Activated CD4-positive, CD25-positive, alpha-beta regulatory T cell treated with anti-CD3 and anti-CD28 coated beads, Interleukin-2, amount 50 U/mL, for 24 hours (primary cell): ENCODE measurements around the gene RHPN2.
A peak's percentile ranks its signal among the peaks of the same experiment; 100 is the strongest.
"Not testable (repeated sequence)": the region's sequence is repeated elsewhere in the genome, so short reads cannot be mapped to it uniquely, and the experiment has no call there.

Source experiments
- ATAC-seq, 2 donors: fragments of 150-1000 bp; cut with Tn5 transposase; one replicate each; pipeline ENCODE4 v1.10.0; 2021; ENCODE audit warnings: mild to moderate bottlenecking in 1 of 2, moderate library complexity in 1 of 2

RHPN2 gene

DNA sequence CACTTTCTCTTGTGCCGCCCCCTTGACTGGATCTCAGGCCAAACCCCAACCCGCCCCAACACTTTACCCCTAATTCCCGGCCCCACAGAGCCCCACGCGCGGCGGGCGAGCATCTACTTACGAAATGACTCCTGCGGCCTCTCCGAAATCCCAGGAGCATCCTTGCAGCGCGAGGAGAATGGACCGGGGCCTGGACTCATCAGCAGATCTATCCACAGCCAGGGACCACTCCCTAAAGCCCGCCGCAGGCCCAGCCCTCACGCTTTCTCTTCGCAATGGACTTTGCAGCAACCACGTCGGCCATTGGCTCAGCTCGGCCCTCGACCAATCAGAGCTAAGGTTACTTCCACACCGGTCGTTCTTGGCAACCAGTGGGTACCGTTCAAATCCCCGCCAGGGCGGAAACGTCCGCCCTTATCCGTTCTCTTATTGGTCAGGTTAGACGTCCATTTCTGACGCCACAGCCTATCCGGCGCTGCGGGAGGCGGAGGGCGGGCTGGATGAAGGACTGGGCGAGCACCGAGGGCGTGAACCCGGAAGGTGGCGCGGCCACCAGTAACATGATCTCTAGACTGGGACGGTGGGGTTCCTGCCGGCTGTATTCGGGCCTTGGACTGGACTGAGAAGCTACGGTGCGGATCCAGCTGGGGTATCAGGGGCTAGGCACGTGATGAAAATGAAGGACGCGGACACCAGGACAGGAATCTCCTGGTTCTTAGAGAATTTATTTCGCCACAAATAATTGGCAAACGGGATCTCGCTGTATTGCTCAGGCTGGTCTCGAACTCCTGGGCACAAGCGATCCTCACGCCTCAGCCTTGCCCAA, 92.8 kb downstream of the RHPN2 start, which contains the start of the genes CEP89 and FAAP24:
TSS of gene CEP89 (minus strand) at position 244 of the 826 bp plus-strand sequence. CDS start at position 160, 84 bp downstream.
TSS of gene FAAP24 (plus strand) at position 528 of the 826 bp plus-strand sequence. CDS start 955 bp downstream, outside the sequence.
- peak; percentile 98 to 99 for ATAC-seq

DNA sequence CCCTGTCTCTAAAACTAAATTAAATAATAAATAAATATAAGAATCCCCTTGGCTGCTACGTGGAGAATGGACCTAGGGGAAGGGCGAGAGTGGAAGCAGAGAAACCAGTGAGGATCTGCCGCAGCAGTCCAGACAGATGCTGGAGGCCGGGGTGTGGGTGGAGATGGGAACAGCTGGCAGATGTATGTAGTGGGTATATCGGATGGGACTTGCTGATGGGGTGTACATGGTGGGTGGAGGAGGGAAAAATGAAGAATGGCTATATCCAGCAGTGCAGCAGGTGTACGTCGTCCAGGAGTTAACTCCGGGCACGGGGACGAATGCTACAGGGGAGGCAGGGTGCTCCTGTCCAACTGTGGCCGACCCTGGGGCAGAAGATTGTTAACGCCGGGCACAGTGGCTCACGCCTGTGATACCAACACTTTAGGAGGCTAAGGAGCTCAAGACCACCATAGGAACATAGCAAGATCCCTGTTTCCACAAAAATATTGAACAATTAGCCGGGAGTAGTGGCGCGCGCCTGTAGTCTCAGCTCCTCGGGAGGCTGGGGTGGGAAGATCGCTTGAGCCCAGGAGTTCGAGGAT, 93.6 kb downstream of the RHPN2 start:
- ATAC-seq = no peak

DNA sequence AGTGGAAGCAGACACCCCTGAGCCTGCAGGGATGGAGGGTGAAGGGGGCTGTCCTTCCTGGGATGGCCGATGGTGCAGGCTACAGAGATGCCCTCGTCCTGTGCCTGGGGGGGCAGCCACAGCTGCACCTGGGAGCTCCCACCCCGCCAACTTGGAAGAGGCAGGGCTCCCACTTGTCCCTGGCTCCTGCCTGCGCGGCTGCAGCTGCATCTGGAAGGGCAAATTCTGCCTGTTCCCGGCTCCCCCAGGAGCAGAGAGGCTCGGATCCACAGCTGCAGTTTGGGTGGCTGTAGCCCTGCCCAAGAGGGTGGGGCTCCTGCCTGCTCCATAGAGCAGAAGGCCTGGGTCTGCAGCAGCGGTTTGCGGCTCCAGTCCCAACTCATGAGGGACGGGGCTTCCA, 95.1 kb downstream of the RHPN2 start:
- no peak for ATAC-seq

DNA sequence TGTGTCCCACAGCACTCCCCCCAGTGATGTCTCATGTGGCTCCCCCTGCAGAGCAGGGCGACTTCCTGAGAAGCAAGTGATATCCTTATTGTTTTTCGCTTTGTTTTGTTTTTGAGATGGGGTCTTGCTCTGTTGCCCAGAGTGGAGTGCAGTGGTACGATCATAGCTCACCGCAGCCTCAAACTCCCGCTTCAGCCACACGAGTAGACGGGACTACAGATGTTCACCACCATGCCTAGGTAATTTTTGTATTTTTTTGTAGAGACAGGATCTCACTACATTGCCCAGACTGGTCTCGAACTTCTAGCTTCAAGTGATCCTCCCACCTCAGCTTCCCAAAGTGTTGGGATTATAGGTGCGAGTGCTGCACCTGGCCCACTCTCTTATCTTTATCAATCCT, 97.9 kb downstream of the RHPN2 start:
- ATAC-seq = no peak

DNA sequence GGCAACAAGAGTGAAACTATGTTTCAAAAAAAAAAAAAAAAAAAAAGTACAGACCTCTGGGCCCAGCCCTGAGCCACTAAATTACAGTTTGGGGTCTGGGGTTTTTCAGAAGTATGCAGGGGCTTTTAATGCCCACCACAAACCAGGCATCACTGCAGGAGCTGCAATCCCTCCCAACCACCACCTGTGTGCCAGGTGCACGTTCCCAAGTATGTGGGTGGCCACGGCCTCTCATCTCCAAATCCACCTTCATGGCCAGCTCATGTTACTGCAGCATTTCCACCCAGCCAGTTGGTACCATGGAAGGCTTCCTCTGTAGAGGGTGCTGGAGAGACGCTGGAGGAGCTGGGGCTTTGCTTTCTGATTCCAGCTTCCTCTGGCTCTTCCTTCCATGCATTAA, 119.4 kb downstream of the RHPN2 start:
- no peak for ATAC-seq

DNA sequence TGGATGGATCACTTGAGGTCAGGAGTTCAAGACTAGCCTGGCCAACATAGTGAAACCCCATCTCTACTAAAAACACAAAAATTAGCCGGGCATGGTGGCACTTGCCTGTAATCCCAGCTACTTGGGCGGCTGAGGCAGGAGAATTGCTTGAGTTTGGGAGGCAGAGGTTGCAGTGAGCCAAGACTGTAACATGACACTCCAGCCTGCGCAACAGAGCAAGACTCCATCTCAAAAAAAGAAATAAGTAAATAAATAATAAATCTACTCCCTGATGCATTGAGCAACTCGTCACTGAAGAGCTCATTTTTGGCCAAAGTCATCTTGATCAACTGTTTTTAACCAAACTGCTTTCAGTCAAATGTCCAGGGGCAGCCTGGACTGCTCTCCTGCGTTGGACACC, 123.4 kb downstream of the RHPN2 start:
- not testable (repeated sequence) for ATAC-seq

DNA sequence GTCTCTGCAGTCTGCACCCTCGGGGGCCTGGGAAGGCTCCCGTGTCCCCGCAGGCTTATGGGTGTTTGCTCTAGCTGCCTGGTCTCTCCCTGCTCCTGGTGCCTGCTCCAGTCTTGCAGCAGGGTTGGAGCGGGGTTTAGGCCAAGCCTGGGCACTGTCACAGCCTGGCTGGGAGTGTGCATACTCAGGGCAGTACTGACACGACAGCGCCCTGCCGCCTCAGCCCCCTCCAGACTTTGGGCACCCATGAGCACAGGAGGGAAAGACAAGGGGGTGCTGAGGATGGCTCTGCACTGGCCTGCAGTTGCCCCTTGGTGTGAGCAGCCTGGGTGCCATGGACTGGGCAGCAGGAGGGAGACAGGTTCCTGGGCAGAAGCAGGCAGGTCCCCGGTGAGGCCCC, 128.6 kb downstream of the RHPN2 start:
- ATAC-seq = no peak

DNA sequence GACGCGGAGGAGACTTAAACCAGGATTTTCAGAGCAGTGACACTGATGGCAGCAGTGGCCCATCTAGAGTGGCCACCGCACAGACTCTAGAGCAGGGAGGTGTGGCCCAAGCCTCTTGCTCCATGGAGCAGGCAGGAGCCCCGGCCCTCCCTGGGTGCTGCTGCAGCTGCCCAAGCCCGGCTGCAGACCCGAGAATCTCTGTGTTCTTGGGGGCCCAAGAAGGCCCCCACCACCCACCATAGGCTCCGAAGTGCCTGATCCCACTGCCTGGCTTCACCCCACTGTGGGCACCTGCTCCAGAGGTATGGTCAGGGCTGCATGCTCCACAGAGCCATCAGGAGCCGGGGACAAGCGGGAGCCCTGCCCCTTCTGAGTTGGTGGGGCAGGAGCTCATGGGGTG, 129.1 kb downstream of the RHPN2 start:
- no peak for ATAC-seq

DNA sequence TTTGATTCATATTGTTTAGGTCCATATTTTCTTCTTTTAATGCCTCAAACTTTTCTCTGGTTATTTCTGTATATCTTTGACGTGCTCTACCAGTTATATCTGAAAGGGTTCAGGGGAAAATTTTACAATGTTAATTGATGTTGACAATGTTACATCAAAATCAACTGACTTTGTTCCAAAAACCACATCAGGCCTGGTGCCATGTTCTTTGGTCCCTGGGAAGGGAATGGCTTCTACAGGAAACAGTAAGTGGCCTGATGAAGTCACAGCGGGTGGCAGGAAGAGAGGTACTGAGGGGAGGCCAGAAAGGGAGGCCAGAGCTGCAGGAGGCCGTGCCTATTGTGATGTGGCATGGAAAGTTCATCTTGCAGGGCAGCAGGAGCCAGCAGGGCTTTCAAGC, 131.1 kb downstream of the RHPN2 start:
- no peak for ATAC-seq

DNA sequence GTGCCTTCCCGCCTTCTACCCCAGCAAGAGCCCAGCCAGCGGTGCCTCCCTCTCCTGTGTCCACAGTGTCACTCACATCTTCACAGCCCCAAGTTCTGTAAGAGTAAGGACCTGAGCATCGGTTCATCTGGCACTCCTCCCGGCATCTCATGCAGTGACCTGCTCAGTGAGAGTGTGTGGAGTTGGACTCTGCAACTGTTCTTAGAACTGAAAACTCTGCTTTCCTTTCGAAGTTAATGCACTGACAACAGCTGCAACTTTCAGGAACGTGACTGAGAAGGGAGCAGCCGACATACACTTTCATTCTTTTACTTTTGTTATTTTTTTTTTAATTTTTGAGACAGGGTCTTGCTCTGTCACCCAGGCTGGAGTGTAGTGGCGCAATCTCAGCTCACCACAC, 134.1 kb downstream of the RHPN2 start:
- no peak for ATAC-seq

DNA sequence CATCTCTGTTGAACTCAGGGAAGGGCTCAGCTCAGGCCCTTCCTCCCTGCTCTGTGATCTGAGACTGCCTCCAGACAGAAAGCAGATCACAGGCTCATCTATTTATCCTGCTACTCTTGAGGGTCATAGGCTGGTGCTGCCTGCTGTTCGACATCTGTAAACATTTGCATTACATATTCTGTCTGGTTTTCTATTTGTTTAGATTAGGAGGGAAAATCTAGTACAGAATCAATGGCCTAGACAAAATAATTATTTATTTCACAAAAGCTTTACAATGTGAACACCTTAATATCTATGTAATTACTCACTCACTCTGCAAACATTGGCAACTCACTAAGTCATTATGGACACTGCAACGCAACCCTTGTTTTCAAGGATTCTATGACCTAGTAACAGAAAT, 135.9 kb downstream of the RHPN2 start:
- ATAC-seq = no peak
